ENCODE measurements around the gene OST4. TPM values are rescaled to one million over a fixed set of nuclear protein-coding genes. Genes with fewer than 3 reads are reported as not detected.
A peak's percentile ranks its signal among the peaks of the same experiment; 100 is the strongest.

OST4 gene
- total RNA-seq, 2 experiments from 2014 or later, result 309 to 386 TPM

DNA sequence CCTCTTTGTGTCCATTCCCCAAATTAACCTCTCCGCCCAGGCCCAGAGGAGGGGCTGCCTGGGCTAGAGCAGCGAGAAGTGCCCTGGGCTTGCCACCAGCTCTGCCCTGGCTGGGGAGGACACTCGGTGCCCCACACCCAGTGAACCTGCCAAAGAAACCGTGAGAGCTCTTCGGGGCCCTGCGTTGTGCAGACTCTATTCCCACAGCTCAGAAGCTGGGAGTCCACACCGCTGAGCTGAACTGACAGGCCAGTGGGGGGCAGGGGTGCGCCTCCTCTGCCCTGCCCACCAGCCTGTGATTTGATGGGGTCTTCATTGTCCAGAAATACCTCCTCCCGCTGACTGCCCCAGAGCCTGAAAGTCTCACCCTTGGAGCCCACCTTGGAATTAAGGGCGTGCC is 28.6 kb upstream of the OST4 start:
- H3K27ac Mint-ChIP-seq, result no peak overlapping the region
- H3K9me3 Mint-ChIP-seq, result no peaks in the 10 kb centered on the region
- ChIA-PET POLR2A (no interaction called here), CTCF (interaction anchor here (0.8 to 5.0 kb wide), 9 partner anchors 9 to 203 kb away, joined by 3 to 21 read pairs (median 3); partner anchors contain the start of gene KHK)
- no peak overlapping the region for H3K4me3 Mint-ChIP-seq
- H3K4me1 Mint-ChIP-seq, result peaks cover 14% of the 10 kb centered on the region
- no peaks in the 10 kb centered on the region for H3K36me3 Mint-ChIP-seq (ENCODE audit: low read depth)
- H3K27me3 Mint-ChIP-seq, result no peaks in the 10 kb centered on the region
- DNase-seq, result no peak

DNA sequence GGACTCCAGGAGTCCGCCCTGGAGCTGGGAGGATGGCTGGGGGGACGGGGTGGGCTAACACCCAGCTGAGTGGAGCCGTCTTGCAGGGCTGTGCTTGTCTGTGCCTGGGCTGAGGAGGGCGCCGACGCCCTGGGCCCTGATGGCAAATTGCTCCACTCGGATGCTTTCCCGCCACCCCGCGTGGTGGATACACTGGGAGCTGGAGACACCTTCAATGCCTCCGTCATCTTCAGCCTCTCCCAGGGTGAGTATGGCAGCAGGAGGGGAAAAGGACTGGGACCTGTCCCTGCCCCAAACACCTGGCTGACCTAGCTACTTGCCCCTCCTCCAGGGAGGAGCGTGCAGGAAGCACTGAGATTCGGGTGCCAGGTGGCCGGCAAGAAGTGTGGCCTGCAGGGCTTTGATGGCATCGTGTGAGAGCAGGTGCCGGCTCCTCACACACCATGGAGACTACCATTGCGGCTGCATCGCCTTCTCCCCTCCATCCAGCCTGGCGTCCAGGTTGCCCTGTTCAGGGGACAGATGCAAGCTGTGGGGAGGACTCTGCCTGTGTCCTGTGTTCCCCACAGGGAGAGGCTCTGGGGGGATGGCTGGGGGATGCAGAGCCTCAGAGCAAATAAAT is 28.0 kb upstream of the OST4 start:
- ChIA-PET CTCF (interaction anchor here (0.6 to 5.0 kb wide), 10 partner anchors 9 to 208 kb away, joined by 3 to 21 read pairs (median 3); partner anchors contain the start of gene KHK), POLR2A (no interaction called here)
- Mint-ChIP-seq H3K9me3 (no peaks in the 10 kb centered on the region), H3K4me1 (peaks cover 14% of the 10 kb centered on the region), H3K27me3 (no peaks in the 10 kb centered on the region), H3K36me3 (ENCODE audit: low read depth) (no peaks in the 10 kb centered on the region), H3K4me3 (no peak overlapping the region), H3K27ac (no peak overlapping the region)
- no peak for DNase-seq

GRCh38 chr2:27097341-27097740 is 25.9 kb upstream of the OST4 start:
- DNase-seq, result no peak
- Mint-ChIP-seq H3K36me3 (ENCODE audit: low read depth) (no peaks in the 10 kb centered on the region), H3K27me3 (no peaks in the 10 kb centered on the region), H3K4me1 (peaks cover 14% of the 10 kb centered on the region), H3K4me3 (no peak overlapping the region), H3K9me3 (no peaks in the 10 kb centered on the region), H3K27ac (no peak overlapping the region)
- CTCF ChIA-PET, result interaction anchor here (0.6 to 5.0 kb wide), 7 partner anchors 8 to 586 kb away, joined by 3 to 21 read pairs (median 4); partner anchors contain the start of gene KHK
- POLR2A ChIA-PET, result no interaction called here

DNA sequence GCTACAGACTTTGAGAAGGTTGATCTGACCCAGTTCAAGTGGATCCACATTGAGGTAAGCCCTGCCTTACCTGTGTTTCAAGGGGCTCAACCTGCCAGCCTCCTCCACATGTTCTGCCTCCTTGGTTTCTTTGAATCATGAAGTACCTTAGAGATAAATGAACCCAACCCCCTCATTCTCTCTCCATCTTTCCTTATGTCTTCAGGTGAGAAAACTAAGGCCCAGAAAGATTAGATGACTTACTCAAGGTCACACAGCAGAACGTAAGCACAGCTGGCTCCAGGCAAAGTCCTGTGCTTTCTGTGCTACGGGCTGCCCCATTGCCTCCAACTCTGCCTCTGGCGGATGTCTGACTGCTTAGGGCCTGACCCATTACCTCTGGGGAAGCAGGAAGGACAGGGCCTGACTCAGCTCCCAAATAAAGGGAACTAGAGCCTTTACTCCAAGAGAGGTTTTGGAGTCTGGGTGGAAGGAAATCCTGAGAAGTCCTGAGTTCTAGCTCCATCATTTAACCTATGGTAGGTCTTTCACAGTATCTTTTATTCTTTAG is 25.4 kb upstream of the OST4 start:
- POLR2A ChIA-PET, result no interaction called here
- Mint-ChIP-seq H3K27ac (peak overlapping the region; percentile 46), H3K4me3 (no peak overlapping the region), H3K4me1 (peaks cover 14% of the 10 kb centered on the region), H3K27me3 (no peaks in the 10 kb centered on the region), H3K36me3 (ENCODE audit: low read depth) (no peaks in the 10 kb centered on the region), H3K9me3 (no peaks in the 10 kb centered on the region)
- no peak for DNase-seq
- CTCF ChIA-PET, result interaction anchor here (0.6 to 2.3 kb wide), 5 partner anchors 9 to 587 kb away, joined by 3 to 8 read pairs (median 4); no protein-coding TSS in a partner anchor

- Mint-ChIP-seq H3K4me1 (peaks cover 16% of the 10 kb centered on the region), H3K36me3 (ENCODE audit: low read depth) (no peaks in the 10 kb centered on the region), H3K27me3 (no peaks in the 10 kb centered on the region), H3K4me3 (no peak overlapping the region), H3K9me3 (no peaks in the 10 kb centered on the region), H3K27ac (peak overlapping the region; percentile 50)
- ChIA-PET POLR2A (no interaction called here), CTCF (interaction anchor here (0.6 to 2.3 kb wide), 8 partner anchors 8 to 184 kb away, joined by 3 to 8 read pairs (median 4); no protein-coding TSS in a partner anchor)
- DNase-seq, result peak; percentile 57
Measured at GRCh38 chr2:27095745-27096651, 24.5 kb upstream of the OST4 start.

- H3K36me3 Mint-ChIP-seq (ENCODE audit: low read depth), result no peaks in the 10 kb centered on the region
- ChIA-PET POLR2A (no interaction called here), CTCF (interaction anchor here (0.6 to 1.3 kb wide), 5 partner anchors 9 to 96 kb away, joined by 3 to 4 read pairs (median 4); no protein-coding TSS in a partner anchor)
- H3K4me3 Mint-ChIP-seq, result no peak overlapping the region
- no peak for DNase-seq
- H3K27ac Mint-ChIP-seq, result no peak overlapping the region
- peaks cover 16% of the 10 kb centered on the region for H3K4me1 Mint-ChIP-seq
- no peaks in the 10 kb centered on the region for H3K9me3 Mint-ChIP-seq
- H3K27me3 Mint-ChIP-seq, result no peaks in the 10 kb centered on the region
Measured at GRCh38 chr2:27095427-27095744, 23.9 kb upstream of the OST4 start.

GRCh38 chr2:27094353-27094984 is 23.0 kb upstream of the OST4 start:
- Mint-ChIP-seq H3K9me3 (no peaks in the 10 kb centered on the region), H3K27me3 (no peaks in the 10 kb centered on the region), H3K36me3 (ENCODE audit: low read depth) (no peaks in the 10 kb centered on the region), H3K4me3 (no peak overlapping the region), H3K4me1 (peaks cover 21% of the 10 kb centered on the region), H3K27ac (no peak overlapping the region)
- CTCF ChIA-PET, result interaction anchor here (0.6 to 1.5 kb wide), 4 partner anchors 10 to 133 kb away, joined by 3 to 4 read pairs (median 3); no protein-coding TSS in a partner anchor
- no peak for DNase-seq
- POLR2A ChIA-PET, result no interaction called here

DNA sequence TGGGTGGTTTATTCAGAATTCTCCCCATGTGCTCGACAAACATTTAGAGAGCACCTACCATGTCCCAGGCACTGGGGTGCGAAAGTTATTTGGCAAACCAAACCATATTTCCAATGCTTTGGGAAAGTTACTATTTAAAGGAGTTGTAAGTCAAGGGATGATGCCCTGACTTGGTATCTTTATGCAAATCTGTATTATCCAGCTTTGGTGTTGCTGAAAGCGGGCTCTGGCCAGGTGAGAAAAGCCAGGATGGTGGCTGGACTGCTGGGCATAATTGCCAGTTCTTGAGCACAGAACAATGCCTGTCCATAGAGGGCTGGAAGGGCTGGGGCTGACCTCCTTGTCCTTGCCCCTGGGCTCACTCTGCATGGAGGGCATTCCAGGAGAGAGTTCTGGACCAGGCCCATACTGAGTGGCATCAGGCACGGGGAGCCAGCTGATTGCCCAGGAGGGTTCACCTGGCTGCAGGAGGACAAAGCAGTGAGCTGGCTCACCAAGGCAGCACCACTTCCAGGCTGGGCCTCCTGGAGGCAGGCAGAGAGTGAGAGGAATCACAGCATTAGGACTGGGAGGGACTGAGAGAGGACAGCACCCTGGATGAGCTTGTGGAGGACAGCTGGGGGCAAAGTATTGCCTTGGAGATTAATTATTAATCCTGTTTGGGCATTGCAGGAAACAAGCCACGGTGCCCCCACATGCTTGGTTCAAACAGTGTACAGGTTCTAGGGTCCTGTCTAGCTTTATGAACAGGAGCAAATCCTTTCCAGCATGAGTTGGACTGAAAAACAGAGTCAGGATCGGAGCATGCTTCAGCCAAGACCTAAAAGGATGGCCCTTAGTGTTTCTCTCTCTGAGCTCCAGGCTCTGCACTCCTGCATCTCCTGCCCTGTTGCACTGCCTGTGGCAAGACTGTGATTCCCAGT is 22.2 kb upstream of the OST4 start:
- H3K27ac Mint-ChIP-seq, result no peak overlapping the region
- no peak overlapping the region for H3K4me3 Mint-ChIP-seq
- POLR2A ChIA-PET, result no interaction called here
- H3K27me3 Mint-ChIP-seq, result no peaks in the 10 kb centered on the region
- H3K4me1 Mint-ChIP-seq, result peaks cover 23% of the 10 kb centered on the region
- no peaks in the 10 kb centered on the region for H3K36me3 Mint-ChIP-seq (ENCODE audit: low read depth)
- CTCF ChIA-PET, result interaction anchor here (1.1 to 1.5 kb wide), 3 partner anchors 10 to 186 kb away, joined by 3 to 6 read pairs (median 4); no protein-coding TSS in a partner anchor
- no peak for DNase-seq
- H3K9me3 Mint-ChIP-seq, result no peaks in the 10 kb centered on the region

DNA sequence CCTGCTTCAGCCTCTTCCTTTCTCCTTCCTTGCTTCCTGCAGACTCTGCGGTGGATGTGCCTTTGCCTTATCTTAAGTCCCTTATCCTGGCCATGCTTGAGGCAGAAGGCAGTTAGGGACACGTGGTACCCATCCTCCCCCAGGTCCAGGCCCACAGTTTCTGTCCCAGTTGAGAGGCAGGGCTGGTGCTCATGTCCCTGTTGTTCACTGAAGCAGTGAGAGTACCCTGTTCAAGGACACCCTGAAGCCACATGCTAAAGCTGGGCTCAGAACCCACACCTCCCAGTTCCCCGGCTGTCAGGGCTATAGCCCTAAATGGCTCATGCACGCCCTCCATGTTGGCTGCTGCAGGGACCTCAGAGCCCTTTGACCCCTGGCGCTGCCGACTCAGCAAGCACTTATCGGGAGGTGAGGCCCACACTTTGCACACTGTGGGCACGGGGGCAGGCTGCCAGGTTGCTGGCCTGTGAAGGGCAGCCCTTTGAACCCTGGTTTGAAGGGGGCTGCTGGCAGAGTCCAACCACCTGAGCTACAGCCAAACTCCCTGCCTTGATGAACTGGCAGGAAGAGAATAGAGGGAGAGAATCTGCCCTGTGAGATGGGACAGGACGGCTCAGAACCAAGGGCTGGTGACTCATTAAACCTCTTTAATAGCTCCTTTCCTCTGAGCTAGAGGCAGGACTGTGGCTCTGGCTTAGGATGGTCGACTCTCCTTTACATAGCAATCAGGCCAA is 21.4 kb upstream of the OST4 start:
- no peaks in the 10 kb centered on the region for H3K36me3 Mint-ChIP-seq (ENCODE audit: low read depth)
- H3K4me3 Mint-ChIP-seq, result no peak overlapping the region
- POLR2A ChIA-PET, result no interaction called here
- no peak for DNase-seq
- no peaks in the 10 kb centered on the region for H3K27me3 Mint-ChIP-seq
- CTCF ChIA-PET, result interaction anchor here (1.1 to 1.9 kb wide), 4 partner anchors 9 to 210 kb away, joined by 3 to 6 read pairs (median 4); no protein-coding TSS in a partner anchor
- H3K27ac Mint-ChIP-seq, result no peak overlapping the region
- H3K9me3 Mint-ChIP-seq, result no peaks in the 10 kb centered on the region
- peaks cover 28% of the 10 kb centered on the region for H3K4me1 Mint-ChIP-seq

DNA sequence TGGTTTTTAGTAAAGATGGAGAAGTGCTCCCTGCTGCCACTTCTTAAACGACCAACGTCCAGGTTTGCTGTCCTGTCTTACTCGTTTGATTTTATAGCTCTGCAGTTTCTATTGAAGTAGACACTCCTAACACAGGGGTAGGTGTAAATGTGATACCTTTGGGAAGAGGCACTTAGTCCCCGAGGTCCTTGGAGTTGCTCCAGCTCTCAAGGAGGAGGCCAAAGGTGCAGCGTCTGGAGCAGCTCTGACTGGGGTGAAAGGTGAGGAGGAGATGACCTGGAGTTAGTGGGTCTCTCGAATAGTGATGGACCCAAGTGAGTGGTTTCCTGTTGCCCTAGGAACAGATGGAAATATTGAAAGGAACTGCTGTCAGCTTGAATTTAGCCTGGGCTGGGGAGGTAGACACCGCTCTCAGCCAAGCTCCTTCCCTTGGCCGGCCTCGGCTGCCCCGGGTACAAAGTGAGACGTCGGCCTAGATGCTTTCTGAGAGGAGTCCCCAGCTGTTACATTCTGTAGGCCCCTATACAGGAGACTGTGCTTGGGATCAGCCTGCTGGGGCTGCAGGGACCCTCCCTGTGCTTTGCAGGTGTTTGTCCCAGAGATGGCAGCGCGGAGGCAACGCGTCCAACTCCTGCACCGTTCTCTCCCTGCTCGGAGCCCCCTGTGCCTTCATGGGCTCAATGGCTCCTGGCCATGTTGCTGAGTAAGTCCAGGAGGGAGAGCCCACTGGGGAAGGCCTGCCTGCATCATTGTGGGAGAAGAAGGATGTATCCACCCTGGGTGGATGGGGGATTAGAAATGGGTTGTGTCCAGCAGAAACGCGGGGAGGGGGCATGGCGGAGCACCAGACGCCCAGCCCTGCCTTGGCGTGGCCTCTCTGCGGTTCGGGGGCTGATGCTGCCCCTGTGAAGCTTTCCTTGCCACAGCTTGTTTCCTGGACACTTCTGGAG is 20.6 kb upstream of the OST4 start:
- CTCF ChIA-PET, result interaction anchor here (0.9 to 1.9 kb wide), 2 partner anchors 195 to 211 kb away, joined by 3 to 4 read pairs; no protein-coding TSS in a partner anchor
- Mint-ChIP-seq H3K27me3 (no peaks in the 10 kb centered on the region), H3K9me3 (no peaks in the 10 kb centered on the region), H3K4me3 (no peak overlapping the region), H3K4me1 (peaks cover 37% of the 10 kb centered on the region), H3K27ac (no peak overlapping the region), H3K36me3 (ENCODE audit: low read depth) (no peaks in the 10 kb centered on the region)
- POLR2A ChIA-PET, result no interaction called here
- no peak for DNase-seq
